Mesenchymal stem cell (in vitro differentiated cells and primary cell): ENCODE measurements around the gene WDR62.

ENCODE experiments used
- DNase-seq: peaks from one replicate; pipeline ENCODE4 v3.0.0-alpha.2; 2013
- H2AFZ ChIP-seq: one replicate; pipeline ENCODE4 v1.6.1; 2013; ENCODE audit warnings: low read depth, mild to moderate bottlenecking, control low read depth, inconsistent platforms, low read length, moderate library complexity
- H2AK5ac ChIP-seq: 2 replicates; pipeline ENCODE4 v1.6.1; 2013; ENCODE audit warnings: low read length, moderate library complexity, mild to moderate bottlenecking, inconsistent platforms; ENCODE audit not compliant: severe bottlenecking
- H2BK120ac ChIP-seq: one replicate; pipeline ENCODE4 v1.6.1; 2013; ENCODE audit warnings: low read depth, mild to moderate bottlenecking, inconsistent platforms, low read length, moderate library complexity
- H2BK12ac ChIP-seq, 2 experiments: one replicate each; pipeline ENCODE4 v1.6.1; 2013; ENCODE audit warnings: inconsistent platforms in 2 of 2, low read length in 2 of 2, mild to moderate bottlenecking in 2 of 2, moderate library complexity in 2 of 2, control low read depth in 1 of 2
- H2BK15ac ChIP-seq: one replicate; pipeline ENCODE4 v1.6.1; 2013; ENCODE audit warnings: mild to moderate bottlenecking, low read depth, inconsistent platforms; ENCODE audit not compliant: poor library complexity, severe bottlenecking
- H2BK5ac ChIP-seq: 2 replicates; pipeline ENCODE4 v1.6.1; 2013; ENCODE audit warnings: low read depth, mild to moderate bottlenecking, low read length, control low read depth, inconsistent platforms; ENCODE audit not compliant: poor library complexity, severe bottlenecking
- H3K14ac ChIP-seq, 2 experiments: one replicate each; pipeline ENCODE4 v1.6.1; 2013; ENCODE audit warnings: inconsistent platforms in 2 of 2, low read length in 2 of 2, control low read depth in 1 of 2, mild to moderate bottlenecking in 1 of 2, moderate library complexity in 1 of 2
- H3K18ac ChIP-seq, 2 experiments: one replicate each; pipeline ENCODE4 v1.6.1; 2013; ENCODE audit warnings: inconsistent platforms in 2 of 2, low read length in 2 of 2, control low read depth in 1 of 2, low read depth in 1 of 2, mild to moderate bottlenecking in 1 of 2
- H3K23ac ChIP-seq, 2 experiments: one replicate each; pipeline ENCODE4 v1.6.1; 2013; ENCODE audit warnings: inconsistent platforms in 2 of 2, low read length in 2 of 2, mild to moderate bottlenecking in 2 of 2, moderate library complexity in 2 of 2, control low read depth in 1 of 2
- H3K27ac ChIP-seq: 2 replicates; pipeline ENCODE4 v1.5.1; 2013; ENCODE audit warnings: mild to moderate bottlenecking, moderate library complexity, low read length, control low read depth, inconsistent platforms; ENCODE audit not compliant: poor library complexity, severe bottlenecking
- H3K27me3 ChIP-seq, 2 experiments: 2 replicates each; pipeline versions ENCODE4 v1.6.1 to v1.7.0; 2013; ENCODE audit warnings: low read length in 2 of 2, mild to moderate bottlenecking in 2 of 2, moderate library complexity in 2 of 2, control low read depth in 1 of 2, inconsistent platforms in 1 of 2; ENCODE audit not compliant: control insufficient read depth in 1 of 2, insufficient read depth in 1 of 2
- H3K36me3 ChIP-seq, 2 experiments: 2 replicates each; pipeline versions ENCODE4 v1.6.1 to v1.7.0; 2013; ENCODE audit warnings: low read length in 2 of 2, control low read depth in 1 of 2, inconsistent platforms in 1 of 2, low read depth in 1 of 2, mild to moderate bottlenecking in 1 of 2; ENCODE audit not compliant: insufficient read depth in 2 of 2, control insufficient read depth in 1 of 2
- H3K4ac ChIP-seq, 2 experiments: one replicate each; pipeline ENCODE4 v1.6.1; 2013; ENCODE audit warnings: inconsistent platforms in 2 of 2, low read length in 2 of 2, mild to moderate bottlenecking in 2 of 2, moderate library complexity in 2 of 2, control low read depth in 1 of 2, low read depth in 1 of 2
- H3K4me1 ChIP-seq: 2 replicates; pipeline ENCODE4 v1.6.1; 2013; ENCODE audit warnings: low read depth, low read length, control low read depth; ENCODE audit not compliant: control insufficient read depth, insufficient read depth
- H3K4me2 ChIP-seq: 2 replicates; pipeline ENCODE4 v1.6.1; 2013; ENCODE audit warnings: low read length, mild to moderate bottlenecking, inconsistent platforms; ENCODE audit not compliant: poor library complexity, severe bottlenecking
- H3K4me3 ChIP-seq, 2 experiments: 2 replicates each; pipeline versions ENCODE4 v1.5.1 to v1.7.0; 2013; ENCODE audit warnings: low read length in 2 of 2, mild to moderate bottlenecking in 2 of 2, control low read depth in 1 of 2, low read depth in 1 of 2; ENCODE audit not compliant: insufficient read depth in 1 of 2
- H3K79me1 ChIP-seq: replicated peaks from 2 replicates; pipeline ENCODE4 v1.6.1; 2013; ENCODE audit warnings: mild to moderate bottlenecking, control low read depth, low read length, inconsistent platforms; ENCODE audit not compliant: poor library complexity, severe bottlenecking
- H3K9ac ChIP-seq: 2 replicates; pipeline ENCODE4 v1.7.0; 2013; ENCODE audit warnings: mild to moderate bottlenecking, low read length, moderate library complexity
- H3K9me3 ChIP-seq: 2 replicates; pipeline ENCODE4 v1.7.0; 2013; ENCODE audit warnings: mild to moderate bottlenecking, low read length; ENCODE audit not compliant: control insufficient read depth
- H4K8ac ChIP-seq: one replicate; pipeline ENCODE4 v1.6.1; 2013; ENCODE audit warnings: inconsistent platforms, mild to moderate bottlenecking, low read length, moderate library complexity
- H4K91ac ChIP-seq: one replicate; pipeline ENCODE4 v1.6.1; 2013; ENCODE audit warnings: mild to moderate bottlenecking, low read length, inconsistent platforms
- WGBS: methylation state at CpG from one replicate; pipeline ENCODE4 v1.1.7; 2013; ENCODE audit warnings: mixed read lengths; 5-methylcytosine and 5-hydroxymethylcytosine counted together

WDR62 gene

DNA sequence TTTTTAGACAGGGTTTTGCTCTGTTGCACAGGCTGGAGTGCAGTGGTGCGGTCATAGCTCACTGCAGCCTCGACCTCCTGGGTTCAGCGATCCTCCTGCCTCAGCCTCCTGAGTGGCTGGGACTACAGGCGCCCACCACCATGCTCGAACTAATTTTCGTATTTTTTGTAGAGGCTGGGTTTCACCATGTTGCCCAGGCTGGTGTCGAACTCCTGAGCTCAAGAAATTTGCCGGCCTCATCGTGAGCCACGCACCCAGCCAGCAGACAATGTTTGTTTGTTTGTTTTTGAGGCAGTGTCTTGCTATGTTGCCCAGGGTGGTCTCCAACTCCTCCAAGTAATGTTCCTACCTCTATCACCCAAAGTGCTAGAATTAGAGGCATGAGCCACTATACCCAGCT, 98.4 kb downstream of the WDR62 start:
- H4K91ac ChIP-seq, result no peak overlapping the region
- H2AFZ ChIP-seq, result no peak overlapping the region
- H4K8ac ChIP-seq, result no peak overlapping the region
- no peak overlapping the region for H2BK12ac ChIP-seq
- H2BK5ac ChIP-seq, result no peak overlapping the region
- peaks cover 27 to 54% of the 10 kb centered on the region in 2 experiments for H3K36me3 ChIP-seq
- no peak overlapping the region for H2BK120ac ChIP-seq
- no peak overlapping the region for H3K14ac ChIP-seq
- H3K9ac ChIP-seq, result peak overlapping the region; percentile 95
- no peak overlapping the region for H3K23ac ChIP-seq
- H2AK5ac ChIP-seq, result no peak overlapping the region
- peaks cover 24% of the 10 kb centered on the region for H3K79me1 ChIP-seq
- H3K4me2 ChIP-seq, result no peak overlapping the region
- peak overlapping the region in 1 of 2 experiments; percentile 83 for H3K4me3 ChIP-seq
- H3K27ac ChIP-seq, result no peak overlapping the region
- no peak overlapping the region for H2BK15ac ChIP-seq
- WGBS, result 95% methylated on average over 10 of the region's 10 CpGs
- peaks cover 6% of the 10 kb centered on the region for H3K4me1 ChIP-seq
- no peaks in the 10 kb centered on the region for H3K9me3 ChIP-seq
- H3K4ac ChIP-seq, result no peak overlapping the region
- H3K27me3 ChIP-seq, result no peaks in the 10 kb centered on the region
- H3K18ac ChIP-seq, result no peak overlapping the region
- DNase-seq, result no peak
